Pancreas (tissue), 10 donors: ENCODE results near the gene NF1. TPM values are rescaled to one million over a fixed set of nuclear protein-coding genes. Genes with fewer than 3 reads are reported as not detected.
"Not testable (repeated sequence)": the region's sequence is repeated elsewhere in the genome, so short reads cannot be mapped to it uniquely, and the experiment has no call there.

Experiments
- ATAC-seq, 4 donors: fragments of 200-7000 bp; cut with Tn5 transposase; one replicate each; pipeline versions ENCODE4 v1.8.0 to v1.9.1; 2020; ENCODE audit warnings: mild to moderate bottlenecking in 4 of 4, moderate library complexity in 4 of 4
- DNase-seq, 6 donors: peaks; one replicate each; pipeline ENCODE4 v3.0.0-alpha.2; 2020
- FAIRE-seq: peaks from 2 replicates; lab custom pipeline; 2012; peaks lifted over from hg19 to GRCh38; lab: Jason Lieb, UNC
- H3K27ac ChIP-seq, 4 donors: fragments of 200-600 bp; sonication (generic); 1 replicate in 3 of 4; 2 replicates in 1 of 4; pipeline versions ENCODE4 v1.5.0 to v1.8.0; 2020
- H3K27me3 ChIP-seq, 4 donors: fragments of 200-600 bp; one replicate each; pipeline ENCODE4 v1.8.0; 2021
- H3K36me3 ChIP-seq, 3 donors: fragments of 200-600 bp; sonication (generic) in 1 of 3; one replicate each; pipeline versions ENCODE4 v1.5.0 to v1.8.0; 2020 to 2021
- H3K4me1 ChIP-seq, 3 donors: fragments of 200-600 bp; one replicate each; pipeline ENCODE4 v1.8.0; 2021
- H3K4me3 ChIP-seq, 4 donors: fragments of 200-600 bp; sonication (generic) in 2 of 4; one replicate each; pipeline versions ENCODE4 v1.5.0 to v1.8.0; 2020 to 2021
- H3K9me3 ChIP-seq, 4 donors: fragments of 200-600 bp; one replicate each; pipeline ENCODE4 v1.8.0; 2021
- WGBS, 2 donors: extraction: QIAGEN DNeasy Blood & Tissue Kit; methylation state at CpG; one replicate each; pipeline ENCODE4 v1.1.7; 2013; 5-methylcytosine and 5-hydroxymethylcytosine counted together
- intact Hi-C, 3 donors: fragments of 100-400 bp; cut with DNase I; formaldehyde crosslinking; loops; one replicate each; pipeline versions ENCODE4 v1.11.1 to v1.14.2; 2022
- polyA plus RNA-seq, 2 donors: library from polyadenylated mRNA; stranded (reverse); fragments of 200-250 nt; gene quantifications; one replicate each; pipeline ENCODE4 v1.2.3, GENCODE V29; 2013
- total RNA-seq, 6 donors: library from RNA; stranded (reverse); fragmentation: NEBNext Ultra II Directional in 4 of 6; extraction: Animal tissue kit (Norgen Biotek cat#: 25700) in 4 of 6; gene quantifications; one replicate each; pipeline versions ENCODE4 v1.2.1 to v1.2.4, GENCODE V29; 2021 to 2023
- TF ChIP-seq, protein P1 (sequence below), 4 donors: fragments of 200-600 bp; sonication (generic) in 3 of 4; IDR thresholded peaks; one replicate each; pipeline versions ENCODE4 v1.5.0 to v1.8.0; 2021; ENCODE audit warnings: antibody characterized with exemption in 4 of 4
- donor health status: healthy with polysubstance abuse.
- donor health status: DM: no; HTN: no; CAD: no; lungs with moderate emphysema.
- donor health status: DM: no; HTN: no; CAD: no.
- donor health status: control.
- donor health status: control.
- donor health status: Bipolar disorder and iron deficiency.
- donor health status: DM: yes; HTN: yes; CAD: no.
- donor health status: DM: no; HTN: no; CAD: no.
- donor health status: DM: no; HTN: no; CAD: no.
- donor health status: DM: yes; HTN: yes; CAD: no.

NF1 gene
- total and polyA plus RNA-seq, 8 donors: 6.6 to 38.4 (median 27.8) TPM

DNA sequence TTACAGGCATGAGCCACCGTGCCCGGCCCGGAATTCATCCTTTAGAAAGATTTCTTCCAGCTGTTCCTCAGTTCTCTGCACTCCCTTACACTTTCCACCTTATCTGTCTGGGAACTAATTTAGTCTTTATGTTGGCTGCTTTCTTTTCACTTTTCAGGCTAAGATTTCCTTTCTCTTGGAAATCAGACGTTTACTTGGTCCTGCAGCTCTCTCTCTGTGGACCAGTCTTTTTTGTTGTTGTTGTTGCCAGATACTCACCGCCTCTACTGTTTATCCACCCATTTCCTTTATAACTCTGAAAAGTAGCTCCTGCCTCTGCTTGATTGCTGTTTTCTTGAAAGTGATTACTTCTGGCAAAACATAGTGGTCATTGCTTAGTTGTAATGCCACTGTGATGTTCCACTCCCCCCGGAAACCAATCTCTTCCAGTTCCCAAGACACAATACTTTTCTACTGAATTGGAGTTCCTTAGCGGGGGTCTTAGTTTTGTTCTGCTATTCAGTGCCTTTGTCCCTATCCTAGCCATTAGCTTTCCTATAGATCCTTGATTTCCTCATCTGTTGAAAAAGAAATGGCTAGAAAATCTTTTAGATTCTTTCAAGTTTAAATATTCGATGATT is 6.2 kb downstream of the NF1 start:
- DNase-seq (no peak), ATAC-seq (no peak), FAIRE-seq (no peak)
- H3K36me3 ChIP-seq: no peaks in the 10 kb centered on the region
- no peak overlapping the region for H3K4me3 ChIP-seq
- intact Hi-C loops: no loop called here
- WGBS, 2 donors: 85 to 91% methylated on average over 8 of the region's 8 CpGs
- no peak overlapping the region for H3K27ac ChIP-seq
- TF ChIP-seq, protein P1, sequence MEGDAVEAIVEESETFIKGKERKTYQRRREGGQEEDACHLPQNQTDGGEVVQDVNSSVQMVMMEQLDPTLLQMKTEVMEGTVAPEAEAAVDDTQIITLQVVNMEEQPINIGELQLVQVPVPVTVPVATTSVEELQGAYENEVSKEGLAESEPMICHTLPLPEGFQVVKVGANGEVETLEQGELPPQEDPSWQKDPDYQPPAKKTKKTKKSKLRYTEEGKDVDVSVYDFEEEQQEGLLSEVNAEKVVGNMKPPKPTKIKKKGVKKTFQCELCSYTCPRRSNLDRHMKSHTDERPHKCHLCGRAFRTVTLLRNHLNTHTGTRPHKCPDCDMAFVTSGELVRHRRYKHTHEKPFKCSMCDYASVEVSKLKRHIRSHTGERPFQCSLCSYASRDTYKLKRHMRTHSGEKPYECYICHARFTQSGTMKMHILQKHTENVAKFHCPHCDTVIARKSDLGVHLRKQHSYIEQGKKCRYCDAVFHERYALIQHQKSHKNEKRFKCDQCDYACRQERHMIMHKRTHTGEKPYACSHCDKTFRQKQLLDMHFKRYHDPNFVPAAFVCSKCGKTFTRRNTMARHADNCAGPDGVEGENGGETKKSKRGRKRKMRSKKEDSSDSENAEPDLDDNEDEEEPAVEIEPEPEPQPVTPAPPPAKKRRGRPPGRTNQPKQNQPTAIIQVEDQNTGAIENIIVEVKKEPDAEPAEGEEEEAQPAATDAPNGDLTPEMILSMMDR (IDR thresholded peaks at IDR 0.05): no peak
- peaks cover 0 to 8% (median 0%) of the 10 kb centered on the region in 3 donors for H3K4me1 ChIP-seq
- no peaks in the 10 kb centered on the region for H3K27me3 ChIP-seq
- no peaks in the 10 kb centered on the region for H3K9me3 ChIP-seq

DNA sequence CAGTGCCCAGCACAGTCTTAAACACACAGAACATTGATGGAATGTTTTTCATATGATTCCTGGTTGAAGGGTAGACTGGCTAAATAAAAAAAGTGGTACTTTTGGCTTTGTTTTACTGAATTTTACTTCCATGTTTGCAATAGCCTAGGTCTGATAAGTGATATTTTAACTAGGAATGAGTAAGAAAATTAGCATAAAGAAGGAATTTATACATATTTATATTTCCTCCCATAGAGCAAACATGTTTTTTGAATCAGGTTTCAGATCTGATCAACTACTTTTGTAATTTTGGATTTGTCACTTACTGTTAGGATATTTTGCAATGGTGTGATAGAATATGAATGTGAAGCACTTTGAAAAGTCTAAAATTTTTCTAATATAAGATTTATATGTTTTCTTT is 7.2 kb downstream of the NF1 start:
- Histone ChIP-seq H3K36me3 (no peaks in the 10 kb centered on the region), H3K9me3 (no peaks in the 10 kb centered on the region), H3K27ac (no peak overlapping the region), H3K4me1 (peaks cover 0 to 8% (median 0%) of the 10 kb centered on the region in 3 donors), H3K4me3 (no peak overlapping the region), H3K27me3 (no peaks in the 10 kb centered on the region)
- ATAC-seq (no peak), FAIRE-seq (no peak), DNase-seq (no peak)
- TF ChIP-seq, protein P1 (IDR thresholded peaks at IDR 0.05): no peak
- intact Hi-C loops: no loop called here

DNA sequence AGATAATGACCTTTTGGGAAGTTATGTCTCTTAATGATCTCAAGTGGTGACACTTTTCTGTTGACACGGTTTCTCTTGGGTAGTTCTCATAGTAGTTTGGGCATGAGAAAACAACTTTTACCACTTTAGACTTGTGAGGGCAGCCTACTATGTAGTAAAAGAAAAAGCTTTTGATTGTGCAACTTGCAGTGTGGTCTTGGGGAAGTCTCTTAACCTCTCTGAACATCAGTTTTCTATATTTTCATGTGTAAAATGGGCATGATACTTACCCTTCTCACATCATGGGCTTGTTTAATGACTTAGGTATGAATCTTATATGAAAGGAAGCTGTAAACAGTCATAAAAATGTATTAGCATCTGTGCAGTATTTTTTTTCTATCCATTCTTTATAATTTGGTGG is 11.2 kb downstream of the NF1 start:
- Histone ChIP-seq H3K4me1 (peaks cover 0 to 8% (median 3%) of the 10 kb centered on the region in 3 donors), H3K27me3 (no peaks in the 10 kb centered on the region), H3K4me3 (no peak overlapping the region), H3K9me3 (no peaks in the 10 kb centered on the region), H3K36me3 (no peaks in the 10 kb centered on the region), H3K27ac (no peak overlapping the region)
- no peak for DNase-seq
- no peak for ATAC-seq
- FAIRE-seq: no peak
- TF ChIP-seq, protein P1 (IDR thresholded peaks at IDR 0.05): no peak
- intact Hi-C loops: no loop called here
- WGBS, 2 donors: 92% methylated on average over 1 of the region's 1 CpG

DNA sequence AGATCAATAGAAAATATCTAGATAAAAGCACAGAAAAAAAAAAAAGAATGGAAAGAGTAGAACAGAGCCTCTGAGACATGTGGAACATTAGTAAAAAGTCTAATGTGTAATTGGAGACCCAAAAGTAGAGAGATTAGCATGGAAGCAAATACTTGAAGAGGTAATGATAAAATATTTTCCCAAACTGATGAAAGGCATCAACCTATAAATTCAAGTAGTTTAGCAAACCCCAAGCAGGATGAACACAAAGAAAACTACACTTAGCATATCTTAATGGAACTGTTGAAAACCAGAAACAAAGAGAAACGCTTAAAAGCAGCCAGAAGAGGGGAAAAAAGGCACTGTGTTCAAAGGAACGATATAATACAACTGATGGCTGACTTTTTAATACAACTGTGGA is 16.4 kb downstream of the NF1 start:
- no peak for ATAC-seq
- H3K4me1 ChIP-seq: peaks cover 0 to 3% (median 0%) of the 10 kb centered on the region in 3 donors
- H3K4me3 ChIP-seq: no peak overlapping the region
- 0 to 32% methylated on average over 2 of the region's 2 CpGs for WGBS, 2 donors
- H3K36me3 ChIP-seq: no peaks in the 10 kb centered on the region
- no peaks in the 10 kb centered on the region for H3K9me3 ChIP-seq
- intact Hi-C loops: no loop called here
- FAIRE-seq: no peak
- no peaks in the 10 kb centered on the region for H3K27me3 ChIP-seq
- no peak overlapping the region for H3K27ac ChIP-seq
- no peak for DNase-seq
- TF ChIP-seq, protein P1 (IDR thresholded peaks at IDR 0.05): no peak

DNA sequence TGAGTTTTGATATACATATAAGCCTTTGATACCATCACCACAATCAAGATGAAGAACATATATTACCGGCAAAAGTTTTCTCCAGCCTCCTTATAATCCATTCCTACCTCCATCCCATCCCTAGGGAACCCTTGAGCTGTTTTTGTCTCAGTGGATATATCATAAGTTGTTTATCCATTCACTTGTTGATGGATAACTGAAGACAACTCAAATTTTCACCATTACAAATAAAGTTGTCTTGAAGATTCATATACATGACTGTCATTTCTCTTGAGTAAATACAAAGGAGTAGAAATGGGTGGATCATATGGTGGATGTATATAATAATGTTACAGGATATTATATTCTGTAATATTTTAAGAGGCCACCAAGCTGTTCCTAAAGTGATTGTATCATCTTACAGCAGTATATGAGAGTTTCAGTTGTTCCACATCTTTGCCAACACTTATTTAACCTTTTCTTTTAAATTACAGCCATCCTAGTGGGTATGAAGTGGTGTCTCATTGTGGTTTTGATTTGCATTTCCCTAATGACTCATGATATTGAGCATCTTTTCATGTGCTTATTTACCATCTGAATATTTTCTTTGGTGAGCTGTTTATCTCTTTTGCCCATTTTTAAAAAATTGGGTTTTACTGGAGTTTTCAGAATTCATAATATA is 17.4 kb downstream of the NF1 start:
- DNase-seq: no peak

DNA sequence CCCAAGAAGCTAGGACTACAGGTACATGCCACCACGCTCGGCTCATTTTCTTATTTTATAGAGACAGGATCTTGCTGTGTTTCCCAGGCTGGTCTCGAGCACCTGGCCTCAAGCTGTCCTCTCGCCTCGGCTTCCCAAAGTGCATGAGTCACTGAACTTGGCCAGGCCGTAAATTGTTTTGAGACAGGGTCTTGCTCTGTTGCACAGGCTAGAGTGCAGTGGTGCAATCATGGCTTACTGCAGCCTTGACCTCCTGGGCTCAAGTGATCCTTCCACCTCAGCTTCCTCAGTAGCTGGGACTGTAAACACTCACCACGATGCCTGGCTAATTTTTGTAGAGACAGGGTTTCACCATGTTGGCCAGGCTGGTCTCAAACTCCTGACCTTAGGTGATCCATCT is 18.6 kb downstream of the NF1 start:
- FAIRE-seq: not testable (repeated sequence)
- peak in 1 of 6 donors; percentile 13 for DNase-seq

More for the DNA sequence above, 17.4 kb downstream of the NF1 start:
- ATAC-seq (no peak), FAIRE-seq (no peak)
- Histone ChIP-seq H3K4me1 (peaks cover 0 to 3% (median 0%) of the 10 kb centered on the region in 3 donors), H3K36me3 (no peaks in the 10 kb centered on the region), H3K9me3 (no peaks in the 10 kb centered on the region), H3K27me3 (no peaks in the 10 kb centered on the region), H3K27ac (no peak overlapping the region), H3K4me3 (no peak overlapping the region)
- intact Hi-C loops: no loop called here
- 95 to 98% methylated on average over 1 of the region's 1 CpG for WGBS, 2 donors
- TF ChIP-seq, protein P1 (IDR thresholded peaks at IDR 0.05): no peak

More for the DNA sequence above, 18.6 kb downstream of the NF1 start:
- H3K4me1 ChIP-seq, ATAC-seq, H3K9me3 ChIP-seq, H3K27me3 ChIP-seq, H3K4me3 ChIP-seq, H3K27ac ChIP-seq, intact Hi-C loops, H3K36me3 ChIP-seq: not testable (repeated sequence)
- 77 to 84% methylated on average over 7 of the region's 7 CpGs for WGBS, 2 donors
